DND-41 (cell line): Measurements from ENCODE around the gene MMP11.

ENCODE experiments used
- ATAC-seq: fragments of 200-7000 bp; cut with Tn5 transposase; 3 replicates; pipeline ENCODE4 v1.9.1; 2021; ENCODE audit warnings: low read depth; ENCODE audit not compliant: insufficient read depth
- DNase-seq: peaks from one replicate; pipeline ENCODE4 v3.0.0-alpha.2; 2020
- H2AFZ ChIP-seq: 2 replicates; pipeline ENCODE4 v1.6.0; 2012; ENCODE audit warnings: low read depth, low read length
- H3K27ac ChIP-seq: 2 replicates; pipeline ENCODE4 v1.5.1; 2012; ENCODE audit warnings: low read length, inconsistent platforms
- H3K27me3 ChIP-seq: fragments of 200-600 bp; sonication (generic); 2 replicates; pipeline ENCODE4 v1.6.0; 2012; ENCODE audit warnings: low read length, mild to moderate bottlenecking, inconsistent platforms; ENCODE audit not compliant: insufficient read depth, poor library complexity
- H3K36me3 ChIP-seq: 2 replicates; pipeline ENCODE4 v1.5.1; 2012; ENCODE audit warnings: low read length, inconsistent platforms; ENCODE audit not compliant: insufficient read depth
- H3K4me1 ChIP-seq: 2 replicates; pipeline ENCODE4 v1.5.1; 2012; ENCODE audit warnings: mild to moderate bottlenecking, low read length; ENCODE audit not compliant: insufficient read depth
- H3K4me2 ChIP-seq: 2 replicates; pipeline ENCODE4 v1.6.0; 2012; ENCODE audit warnings: mild to moderate bottlenecking, moderate library complexity, low read length, inconsistent platforms; ENCODE audit not compliant: insufficient read depth
- H3K4me3 ChIP-seq, 2 experiments: fragments of 200-600 bp in 1 of 2; shearing (Covaris generic) in 1 of 2; 2 replicates each; pipeline ENCODE4 v1.5.1; 2012 to 2016; ENCODE audit warnings: inconsistent platforms in 2 of 2, low read length in 2 of 2, mild to moderate bottlenecking in 2 of 2, low read depth in 1 of 2, moderate library complexity in 1 of 2
- H3K79me2 ChIP-seq: 2 replicates; pipeline ENCODE4 v1.6.0; 2012; ENCODE audit warnings: low read length, inconsistent platforms; ENCODE audit not compliant: insufficient read depth
- H3K9ac ChIP-seq: 2 replicates; pipeline ENCODE4 v1.6.0; 2012; ENCODE audit warnings: low read depth, mild to moderate bottlenecking, inconsistent platforms, low read length, moderate library complexity
- H3K9me3 ChIP-seq: 2 replicates; pipeline ENCODE4 v1.5.1; 2012; ENCODE audit warnings: low read length, moderate library complexity, mild to moderate bottlenecking, inconsistent platforms; ENCODE audit not compliant: insufficient read depth, severe bottlenecking
- H4K20me1 ChIP-seq: 2 replicates; pipeline ENCODE4 v1.6.0; 2012; ENCODE audit warnings: low read length; ENCODE audit not compliant: insufficient read depth
- CTCF ChIP-seq: IDR thresholded peaks from 2 replicates; pipeline ENCODE4 v1.5.1; 2012; ENCODE audit warnings: borderline replicate concordance, low read length, moderate library complexity, mild to moderate bottlenecking; ENCODE audit not compliant: poor library complexity, severe bottlenecking; ENCODE audit errors: extremely low read depth
- EZH2 ChIP-seq: IDR thresholded peaks from 3 replicates; pipeline ENCODE4 v1.6.1; 2012; ENCODE audit warnings: borderline replicate concordance, low read depth, mild to moderate bottlenecking, moderate library complexity, low read length, inconsistent platforms; ENCODE audit not compliant: severe bottlenecking

Gene MMP11

GRCh38 chr22:23800297-23801237, 27.9 kb downstream of the MMP11 start:
- Histone ChIP-seq H3K4me3 (no peak overlapping the region), H3K79me2 (no peaks in the 10 kb centered on the region), H3K9ac (no peak overlapping the region), H3K4me2 (no peak overlapping the region), H3K9me3 (no peaks in the 10 kb centered on the region), H3K4me1 (no peaks in the 10 kb centered on the region), H2AFZ (no peak overlapping the region), H3K27me3 (no peaks in the 10 kb centered on the region), H3K27ac (no peak overlapping the region), H4K20me1 (peaks cover 12% of the 10 kb centered on the region), H3K36me3 (peaks cover 86% of the 10 kb centered on the region)
- no peak for DNase-seq
- ATAC-seq = no peak
- TF ChIP-seq EZH2 (no peak), CTCF (no peak)

- H3K9me3 ChIP-seq = no peaks in the 10 kb centered on the region
- no peaks in the 10 kb centered on the region for H3K27me3 ChIP-seq
- TF ChIP-seq CTCF (no peak), EZH2 (no peak)
- peaks cover 86% of the 10 kb centered on the region for H3K36me3 ChIP-seq
- no peak overlapping the region for H3K9ac ChIP-seq
- H3K4me2 ChIP-seq = no peak overlapping the region
- H3K4me1 ChIP-seq = no peaks in the 10 kb centered on the region
- no peaks in the 10 kb centered on the region for H3K79me2 ChIP-seq
- no peak overlapping the region for H3K27ac ChIP-seq
- ATAC-seq (no peak), DNase-seq (no peak)
- H4K20me1 ChIP-seq = peaks cover 10% of the 10 kb centered on the region
- H3K4me3 ChIP-seq = no peak overlapping the region
- no peak overlapping the region for H2AFZ ChIP-seq
Observed at GRCh38 chr22:23801238-23801821, 28.7 kb downstream of the MMP11 start.

- no peak for DNase-seq
- Histone ChIP-seq H3K4me2 (no peak overlapping the region), H2AFZ (no peak overlapping the region), H3K4me3 (no peak overlapping the region), H3K27me3 (no peaks in the 10 kb centered on the region), H3K4me1 (no peaks in the 10 kb centered on the region), H4K20me1 (peaks cover 5% of the 10 kb centered on the region), H3K27ac (no peak overlapping the region), H3K36me3 (peaks cover 87% of the 10 kb centered on the region), H3K9ac (no peak overlapping the region), H3K79me2 (no peaks in the 10 kb centered on the region), H3K9me3 (no peaks in the 10 kb centered on the region)
- ATAC-seq = no peak
- TF ChIP-seq CTCF (no peak), EZH2 (no peak)
Observed at GRCh38 chr22:23801886-23802377, 29.3 kb downstream of the MMP11 start.
